OCI-LY1 (cell line): Measurements from ENCODE around the gene EMID1.

Experiments
- H2AFZ ChIP-seq: fragments of 200-600 bp; sonication (generic), shearing (Covaris generic); 2 replicates; pipeline ENCODE4 v1.6.0; 2014; ENCODE audit warnings: antibody characterized with exemption, mild to moderate bottlenecking, low read length
- H3F3A ChIP-seq: fragments of 200-600 bp; sonication (generic), shearing (Covaris generic); 2 replicates; pipeline ENCODE4 v1.6.0; 2014; ENCODE audit warnings: mild to moderate bottlenecking, antibody characterized with exemption, low read length, moderate library complexity; ENCODE audit not compliant: insufficient read depth
- H3K27ac ChIP-seq: fragments of 200-600 bp; sonication (generic); 2 replicates; pipeline ENCODE4 v1.5.1; 2014; ENCODE audit warnings: low read length, mixed run types, mild to moderate bottlenecking, low read depth; ENCODE audit not compliant: poor library complexity, severe bottlenecking
- H3K27me3 ChIP-seq: fragments of 200-600 bp; sonication (generic); 2 replicates; pipeline ENCODE4 v1.6.0; 2014; ENCODE audit warnings: antibody characterized with exemption, mild to moderate bottlenecking, low read length, moderate library complexity; ENCODE audit not compliant: insufficient read depth
- H3K36me3 ChIP-seq: fragments of 200-600 bp; sonication (generic); 2 replicates; pipeline ENCODE4 v1.6.1; 2014; ENCODE audit warnings: mild to moderate bottlenecking, antibody characterized with exemption, low read length, moderate library complexity, mixed read lengths; ENCODE audit not compliant: insufficient read depth
- H3K4me1 ChIP-seq: fragments of 200-600 bp; sonication (generic); 2 replicates; pipeline ENCODE4 v1.5.1; 2014; ENCODE audit warnings: mild to moderate bottlenecking, low read length, moderate library complexity; ENCODE audit not compliant: insufficient read depth, severe bottlenecking
- H3K4me2 ChIP-seq: fragments of 200-600 bp; sonication (generic), shearing (Covaris generic); 2 replicates; pipeline ENCODE4 v1.6.1; 2014; ENCODE audit warnings: low read length
- H3K4me3 ChIP-seq: fragments of 200-600 bp; sonication (generic); 2 replicates; pipeline ENCODE4 v1.5.1; 2014; ENCODE audit warnings: low read length, low read depth, mild to moderate bottlenecking, mixed read lengths; ENCODE audit not compliant: poor library complexity, severe bottlenecking
- H3K79me2 ChIP-seq: fragments of 200-600 bp; shearing (Covaris generic); 2 replicates; pipeline ENCODE4 v1.6.1; 2016; ENCODE audit warnings: mixed run types, low read length, mixed read lengths; ENCODE audit not compliant: insufficient read depth
- H3K9ac ChIP-seq: fragments of 200-600 bp; sonication (generic), shearing (Covaris generic); 2 replicates; pipeline ENCODE4 v1.6.1; 2014; ENCODE audit warnings: mild to moderate bottlenecking, low read length, mixed read lengths
- H3K9me2 ChIP-seq: fragments of 200-600 bp; sonication (generic), shearing (Covaris generic); 2 replicates; pipeline ENCODE4 v1.6.1; 2014; ENCODE audit warnings: low read depth, mild to moderate bottlenecking, low read length, mixed read lengths
- H3K9me3 ChIP-seq: fragments of 200-600 bp; shearing (Covaris generic); 2 replicates; pipeline ENCODE4 v1.6.1; 2014; ENCODE audit warnings: low read length, mixed read lengths
- H4K20me1 ChIP-seq: fragments of 200-600 bp; sonication (generic), shearing (Covaris generic); 2 replicates; pipeline ENCODE4 v1.6.0; 2016; ENCODE audit warnings: mild to moderate bottlenecking, low read length; ENCODE audit not compliant: insufficient read depth
- EZH2 ChIP-seq: fragments of 200-600 bp; sonication (generic), shearing (Covaris generic); IDR thresholded peaks from 2 replicates; pipeline ENCODE4 v1.8.0; 2017; ENCODE audit warnings: borderline replicate concordance, mixed run types, mild to moderate bottlenecking, antibody characterized with exemption, low read length, moderate library complexity, mixed read lengths
- TF ChIP-seq, protein P1 (sequence below): fragments of 200-600 bp; sonication (generic), shearing (Covaris generic); IDR thresholded peaks from 2 replicates; pipeline ENCODE4 v1.5.1; 2017; ENCODE audit warnings: mild to moderate bottlenecking, antibody characterized with exemption, low read length, moderate library complexity, mixed read lengths

Gene EMID1

GRCh38 chr22:29209624-29209929 lies 3.9 kb downstream of the EMID1 start:
- no peak overlapping the region for H3K4me2 ChIP-seq
- no peak overlapping the region for H3K4me3 ChIP-seq
- peaks cover 12% of the 10 kb centered on the region; the same call in 1 of the 2 replicates for H3K27me3 ChIP-seq
- no peaks in the 10 kb centered on the region for H4K20me1 ChIP-seq
- no peaks in the 10 kb centered on the region for H3K4me1 ChIP-seq
- no peaks in the 10 kb centered on the region for H3K79me2 ChIP-seq
- H3K36me3 ChIP-seq: no peaks in the 10 kb centered on the region
- no peaks in the 10 kb centered on the region for H3K9me2 ChIP-seq
- H3K9ac ChIP-seq: no peak overlapping the region
- H3F3A ChIP-seq: no peaks in the 10 kb centered on the region
- no peak overlapping the region for H3K27ac ChIP-seq
- TF ChIP-seq EZH2: no peak
- TF ChIP-seq, protein P1, sequence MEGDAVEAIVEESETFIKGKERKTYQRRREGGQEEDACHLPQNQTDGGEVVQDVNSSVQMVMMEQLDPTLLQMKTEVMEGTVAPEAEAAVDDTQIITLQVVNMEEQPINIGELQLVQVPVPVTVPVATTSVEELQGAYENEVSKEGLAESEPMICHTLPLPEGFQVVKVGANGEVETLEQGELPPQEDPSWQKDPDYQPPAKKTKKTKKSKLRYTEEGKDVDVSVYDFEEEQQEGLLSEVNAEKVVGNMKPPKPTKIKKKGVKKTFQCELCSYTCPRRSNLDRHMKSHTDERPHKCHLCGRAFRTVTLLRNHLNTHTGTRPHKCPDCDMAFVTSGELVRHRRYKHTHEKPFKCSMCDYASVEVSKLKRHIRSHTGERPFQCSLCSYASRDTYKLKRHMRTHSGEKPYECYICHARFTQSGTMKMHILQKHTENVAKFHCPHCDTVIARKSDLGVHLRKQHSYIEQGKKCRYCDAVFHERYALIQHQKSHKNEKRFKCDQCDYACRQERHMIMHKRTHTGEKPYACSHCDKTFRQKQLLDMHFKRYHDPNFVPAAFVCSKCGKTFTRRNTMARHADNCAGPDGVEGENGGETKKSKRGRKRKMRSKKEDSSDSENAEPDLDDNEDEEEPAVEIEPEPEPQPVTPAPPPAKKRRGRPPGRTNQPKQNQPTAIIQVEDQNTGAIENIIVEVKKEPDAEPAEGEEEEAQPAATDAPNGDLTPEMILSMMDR: no peak
- no peaks in the 10 kb centered on the region for H3K9me3 ChIP-seq
- no peak overlapping the region for H2AFZ ChIP-seq

GRCh38 chr22:29211066-29211465 lies 5.4 kb downstream of the EMID1 start:
- Histone ChIP-seq H3K27me3 (peaks cover 13% of the 10 kb centered on the region), H3K9me3 (no peaks in the 10 kb centered on the region), H3K36me3 (no peaks in the 10 kb centered on the region), H3F3A (no peaks in the 10 kb centered on the region), H3K9me2 (no peaks in the 10 kb centered on the region), H3K4me2 (no peak overlapping the region), H4K20me1 (no peaks in the 10 kb centered on the region), H3K4me1 (no peaks in the 10 kb centered on the region), H2AFZ (no peak overlapping the region), H3K4me3 (no peak overlapping the region), H3K9ac (no peak overlapping the region), H3K79me2 (no peaks in the 10 kb centered on the region), H3K27ac (no peak overlapping the region)
- TF ChIP-seq EZH2: no peak
- TF ChIP-seq, protein P1: no peak

DNA sequence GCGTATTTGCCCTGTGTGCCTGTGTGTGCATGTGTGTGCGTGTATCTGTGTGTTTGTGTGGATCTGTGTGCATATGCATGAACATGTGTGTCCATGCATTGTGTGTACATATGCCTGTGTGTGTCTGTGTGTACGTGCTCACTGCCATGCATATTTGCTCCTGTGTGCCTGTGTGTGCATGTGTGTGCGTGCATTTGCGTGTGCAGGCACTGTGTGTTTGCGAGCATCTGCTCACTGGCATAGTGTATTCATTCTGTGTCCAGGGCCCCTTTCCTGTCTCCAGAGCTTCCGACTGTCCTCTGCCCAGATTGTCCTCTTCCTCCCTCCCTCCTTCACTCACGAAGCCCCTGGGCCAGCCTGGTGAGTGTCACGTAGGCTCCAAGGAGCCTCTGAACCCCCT lies 5.8 kb downstream of the EMID1 start:
- Histone ChIP-seq H3K9me2 (no peaks in the 10 kb centered on the region), H3K9me3 (no peaks in the 10 kb centered on the region), H3K4me3 (no peak overlapping the region), H3K79me2 (no peaks in the 10 kb centered on the region), H3K27ac (no peak overlapping the region), H3K9ac (no peak overlapping the region), H3K27me3 (peaks cover 13% of the 10 kb centered on the region), H3K4me1 (no peaks in the 10 kb centered on the region), H3F3A (no peaks in the 10 kb centered on the region), H4K20me1 (no peaks in the 10 kb centered on the region), H3K4me2 (no peak overlapping the region), H2AFZ (no peak overlapping the region), H3K36me3 (no peaks in the 10 kb centered on the region)
- no peak for TF ChIP-seq EZH2
- TF ChIP-seq, protein P1: no peak
